IMR-90 (cell line): Measurements from ENCODE around the gene TFPI.
"Not testable (repeated sequence)": the region's sequence is repeated elsewhere in the genome, so short reads cannot be mapped to it uniquely, and the experiment has no call there.

Source experiments
- BHLHE40 ChIP-seq: fragments of 150-350 bp; IDR thresholded peaks from 2 replicates; pipeline ENCODE4 v1.6.1; 2016; ENCODE audit warnings: mild to moderate bottlenecking, low read depth, low read length
- CEBPB ChIP-seq: IDR thresholded peaks from 2 replicates; pipeline ENCODE4 v1.6.1; 2012; ENCODE audit warnings: low read depth, low read length, improper control_type of control experiment
- CTCF ChIP-seq: conservative IDR thresholded peaks from 2 replicates; pipeline ENCODE4 v1.5.1; 2012; ENCODE audit warnings: mild to moderate bottlenecking, low read depth, low read length, improper control_type of control experiment
- ELK1 ChIP-seq: fragments of 150-350 bp; IDR thresholded peaks from 2 replicates; pipeline ENCODE4 v1.6.1; 2016; ENCODE audit warnings: low read depth, mild to moderate bottlenecking, low read length, moderate library complexity, borderline replicate concordance
- FOS ChIP-seq: fragments of 150-350 bp; IDR thresholded peaks from 2 replicates; pipeline ENCODE4 v1.6.1; 2016; ENCODE audit warnings: low read depth, low read length
- MAFK ChIP-seq: IDR thresholded peaks from 2 replicates; pipeline ENCODE4 v1.6.1; 2012; ENCODE audit warnings: low read depth, low read length, improper control_type of control experiment
- MAZ ChIP-seq: IDR thresholded peaks from 2 replicates; pipeline ENCODE4 v1.6.1; 2012; ENCODE audit warnings: low read depth, mild to moderate bottlenecking, low read length, improper control_type of control experiment, moderate library complexity, borderline replicate concordance
- MXI1 ChIP-seq: IDR thresholded peaks from 2 replicates; pipeline ENCODE4 v1.6.1; 2012; ENCODE audit warnings: low read depth, mild to moderate bottlenecking, low read length, moderate library complexity, borderline replicate concordance
- POLR2A ChIP-seq: IDR thresholded peaks from 2 replicates; pipeline ENCODE4 v1.6.1; 2012; ENCODE audit warnings: mild to moderate bottlenecking, low read depth, low read length
- RAD21 ChIP-seq: IDR thresholded peaks from 2 replicates; pipeline ENCODE4 v1.6.1; 2012; ENCODE audit warnings: low read length, improper control_type of control experiment
- RFX5 ChIP-seq: IDR thresholded peaks from 2 replicates; pipeline ENCODE4 v1.8.0; 2012; ENCODE audit warnings: low read depth, mild to moderate bottlenecking, low read length, moderate library complexity
- SMC3 ChIP-seq: fragments of 150-350 bp; IDR thresholded peaks from 2 replicates; pipeline ENCODE4 v1.6.1; 2016; ENCODE audit warnings: low read depth, mild to moderate bottlenecking, antibody characterized with exemption, low read length, moderate library complexity
- USF2 ChIP-seq: fragments of 150-350 bp; IDR thresholded peaks from 2 replicates; pipeline ENCODE4 v1.6.1; 2017; ENCODE audit warnings: mild to moderate bottlenecking, antibody characterized with exemption, low read length, low read depth

DNA sequence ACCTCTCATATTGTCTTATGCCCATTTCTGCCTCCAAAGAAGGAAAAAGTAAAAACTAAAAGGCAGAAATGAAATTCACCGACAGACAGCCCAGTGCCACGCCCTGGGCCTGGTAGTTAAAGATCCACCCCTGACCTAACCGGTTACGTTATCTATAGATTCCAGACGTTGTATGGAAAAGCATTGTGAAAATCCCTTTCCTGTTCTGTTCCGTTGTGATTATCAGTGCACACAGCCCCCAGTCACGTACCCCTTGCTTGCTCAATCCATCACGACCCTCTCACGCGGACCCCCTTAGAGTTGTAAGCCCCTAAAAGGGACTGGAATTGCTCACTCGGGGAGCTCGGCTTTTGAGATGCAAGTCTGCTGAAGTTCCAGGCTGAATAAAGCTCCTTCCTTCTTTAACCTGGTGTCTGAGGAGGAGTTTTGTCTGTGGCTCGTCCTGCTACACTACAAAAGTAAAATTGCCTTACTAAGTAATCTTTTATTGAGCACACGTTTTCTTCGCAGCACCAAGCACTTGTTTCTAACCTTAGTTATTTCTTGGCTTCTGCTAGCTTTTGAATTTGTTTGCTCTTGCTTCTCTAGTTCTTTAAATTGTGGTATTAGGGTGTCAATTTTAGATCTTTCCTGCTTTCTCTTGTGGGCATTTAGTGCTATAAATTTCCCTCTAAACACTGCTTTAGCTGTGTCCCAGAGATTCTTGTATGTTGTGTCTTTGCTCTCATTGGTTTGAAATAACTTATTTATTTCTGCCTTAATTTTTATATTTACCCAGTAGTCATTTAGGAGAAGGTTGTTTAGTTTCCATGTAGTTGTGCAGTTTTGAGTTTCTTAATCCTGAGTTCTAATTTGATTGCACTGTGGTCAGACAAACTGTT lies 37.4 kb downstream of the TFPI start:
- not testable (repeated sequence) for TF ChIP-seq CTCF, POLR2A, SMC3, ELK1, MXI1, MAFK, FOS, USF2, MAZ, RAD21, BHLHE40, RFX5, CEBPB
